Measurements from ENCODE around the gene CDKN2AIPNL. TPM values are rescaled to one million over a fixed set of nuclear protein-coding genes. Genes with fewer than 3 reads are reported as not detected.
"Not testable (repeated sequence)": the region's sequence is repeated elsewhere in the genome, so short reads cannot be mapped to it uniquely, and the experiment has no call there.

CDKN2AIPNL gene
- total RNA-seq, 2 donors from 2014 or later: 51.8 to 62.0 TPM

DNA sequence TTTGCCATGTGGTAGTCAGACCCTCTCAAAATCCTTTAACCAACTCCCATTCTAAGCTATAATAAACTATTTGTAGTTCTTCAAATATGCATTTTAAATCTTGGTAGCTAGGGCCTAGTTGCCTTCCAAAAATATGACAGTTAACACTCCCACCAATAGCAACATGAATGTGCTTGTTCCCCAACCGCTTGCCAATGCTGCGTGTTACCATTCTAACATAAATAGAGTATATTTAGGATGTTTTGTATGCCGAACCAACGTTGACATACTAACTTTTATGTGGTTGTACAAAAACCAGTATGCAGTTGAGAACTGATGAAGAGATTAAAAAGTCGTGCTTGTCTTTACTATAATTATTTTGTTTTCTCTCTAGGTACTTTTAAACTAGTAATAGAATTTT is 31.3 kb downstream of the CDKN2AIPNL start:
- H3K4me1 ChIP-seq (ENCODE audit: control insufficient read depth, insufficient read depth, low read length): no peaks in the 10 kb centered on the region
- TF ChIP-seq, protein P1, sequence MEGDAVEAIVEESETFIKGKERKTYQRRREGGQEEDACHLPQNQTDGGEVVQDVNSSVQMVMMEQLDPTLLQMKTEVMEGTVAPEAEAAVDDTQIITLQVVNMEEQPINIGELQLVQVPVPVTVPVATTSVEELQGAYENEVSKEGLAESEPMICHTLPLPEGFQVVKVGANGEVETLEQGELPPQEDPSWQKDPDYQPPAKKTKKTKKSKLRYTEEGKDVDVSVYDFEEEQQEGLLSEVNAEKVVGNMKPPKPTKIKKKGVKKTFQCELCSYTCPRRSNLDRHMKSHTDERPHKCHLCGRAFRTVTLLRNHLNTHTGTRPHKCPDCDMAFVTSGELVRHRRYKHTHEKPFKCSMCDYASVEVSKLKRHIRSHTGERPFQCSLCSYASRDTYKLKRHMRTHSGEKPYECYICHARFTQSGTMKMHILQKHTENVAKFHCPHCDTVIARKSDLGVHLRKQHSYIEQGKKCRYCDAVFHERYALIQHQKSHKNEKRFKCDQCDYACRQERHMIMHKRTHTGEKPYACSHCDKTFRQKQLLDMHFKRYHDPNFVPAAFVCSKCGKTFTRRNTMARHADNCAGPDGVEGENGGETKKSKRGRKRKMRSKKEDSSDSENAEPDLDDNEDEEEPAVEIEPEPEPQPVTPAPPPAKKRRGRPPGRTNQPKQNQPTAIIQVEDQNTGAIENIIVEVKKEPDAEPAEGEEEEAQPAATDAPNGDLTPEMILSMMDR (conservative IDR thresholded peaks at IDR 0.05): no peak
- H3K9ac ChIP-seq (ENCODE audit: extremely low read depth, low read length, poor library complexity, severe bottlenecking): no peak overlapping the region
- H3K27me3 Mint-ChIP-seq (ENCODE audit: insufficient read depth): no peaks in the 10 kb centered on the region
- H3K36me3 Mint-ChIP-seq (ENCODE audit: low read depth): peaks cover 67% of the 10 kb centered on the region
- peaks cover 88% of the 10 kb centered on the region for H3K36me3 ChIP-seq (ENCODE audit: control insufficient read depth, insufficient read depth, low read length)
- H3K9me3 Mint-ChIP-seq: no peaks in the 10 kb centered on the region
- WGBS, 2 experiments (ENCODE audit: insufficient coverage in 1 of 2, insufficient read length in 1 of 2): 87% methylated on average over 5 of the region's 5 CpGs; no CpG with 5 or more reads in 1 of the 2 experiments
- H3K27ac ChIP-seq (ENCODE audit: low read depth, low read length): no peak overlapping the region
- H3K9me3 ChIP-seq (ENCODE audit: control insufficient read depth, low read length): no peaks in the 10 kb centered on the region
- no peak for DNase-seq
- H3K4me3 ChIP-seq (ENCODE audit: low read length): no peak overlapping the region
- no peaks in the 10 kb centered on the region for H3K27me3 ChIP-seq (ENCODE audit: control insufficient read depth, insufficient read depth, low read length, poor library complexity, severe bottlenecking)
- no peaks in the 10 kb centered on the region for H3K4me1 Mint-ChIP-seq
- H3K27ac Mint-ChIP-seq: no peak overlapping the region
- no peak overlapping the region for H3K4me3 Mint-ChIP-seq

DNA sequence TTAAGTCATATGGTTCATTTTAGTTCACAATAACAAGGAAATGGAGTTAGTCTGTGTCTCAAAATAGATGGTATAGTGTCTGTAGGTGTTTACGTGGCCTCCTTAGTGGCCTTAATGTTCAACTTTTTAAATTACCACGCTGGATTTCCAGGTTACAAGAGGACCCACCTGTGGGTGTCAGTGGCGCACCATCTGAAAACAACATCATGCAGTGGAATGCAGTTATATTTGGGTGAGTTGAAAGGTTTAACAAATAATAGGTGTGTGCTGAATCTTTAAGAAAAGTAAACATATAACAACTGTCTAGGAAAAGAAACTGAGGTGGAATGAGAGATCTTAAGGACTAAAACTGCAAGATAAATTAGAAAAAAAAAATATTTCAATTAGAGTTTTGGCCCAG is 37.4 kb downstream of the CDKN2AIPNL start:
- 87 to 90% methylated on average over 3 of the region's 3 CpGs for WGBS, 2 experiments (ENCODE audit: insufficient coverage in 1 of 2, insufficient read length in 1 of 2)
- Histone ChIP-seq H3K4me3 (ENCODE audit: low read length) (no peak overlapping the region), H3K4me1 (ENCODE audit: control insufficient read depth, insufficient read depth, low read length) (peaks cover 3% of the 10 kb centered on the region), H3K27ac (ENCODE audit: low read depth, low read length) (no peak overlapping the region), H3K9me3 (ENCODE audit: control insufficient read depth, low read length) (no peaks in the 10 kb centered on the region), H3K9ac (ENCODE audit: extremely low read depth, low read length, poor library complexity, severe bottlenecking) (no peak overlapping the region), H3K27me3 (ENCODE audit: control insufficient read depth, insufficient read depth, low read length, poor library complexity, severe bottlenecking) (no peaks in the 10 kb centered on the region), H3K36me3 (ENCODE audit: control insufficient read depth, insufficient read depth, low read length) (peaks cover 48% of the 10 kb centered on the region)
- Mint-ChIP-seq H3K27me3 (ENCODE audit: insufficient read depth) (no peaks in the 10 kb centered on the region), H3K36me3 (ENCODE audit: low read depth) (peaks cover 39% of the 10 kb centered on the region), H3K4me1 (peaks cover 12% of the 10 kb centered on the region), H3K27ac (no peak overlapping the region), H3K4me3 (no peak overlapping the region), H3K9me3 (no peaks in the 10 kb centered on the region)
- no peak for DNase-seq
- TF ChIP-seq, protein P1 (conservative IDR thresholded peaks at IDR 0.05): peak; percentile 44

DNA sequence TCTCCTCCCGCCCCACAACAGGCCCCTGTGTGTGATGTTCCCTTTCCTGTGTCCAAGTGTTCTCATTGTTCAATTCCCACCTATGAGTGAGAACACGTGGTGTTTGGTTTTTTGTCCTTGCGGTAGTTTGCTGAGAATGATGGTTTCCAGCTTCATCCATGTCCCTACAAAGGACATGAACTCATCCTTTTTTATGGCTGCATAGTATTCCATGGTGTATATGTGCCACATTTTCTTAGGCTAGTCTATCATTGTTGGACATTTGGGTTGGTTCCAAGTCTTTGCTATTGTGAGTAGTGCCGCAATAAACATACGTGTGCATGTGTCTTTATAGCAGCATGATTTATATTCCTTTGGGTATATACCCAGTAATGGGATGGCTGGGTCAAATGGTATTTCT is 38.0 kb downstream of the CDKN2AIPNL start:
- Mint-ChIP-seq H3K4me1 (peaks cover 12% of the 10 kb centered on the region), H3K36me3 (ENCODE audit: low read depth) (peaks cover 36% of the 10 kb centered on the region), H3K4me3 (peak overlapping the region; percentile 99)
- H3K9ac ChIP-seq (ENCODE audit: extremely low read depth, low read length, poor library complexity, severe bottlenecking); H3K27me3 ChIP-seq (ENCODE audit: control insufficient read depth, insufficient read depth, low read length, poor library complexity, severe bottlenecking); H3K9me3 ChIP-seq (ENCODE audit: control insufficient read depth, low read length); H3K4me3 ChIP-seq (ENCODE audit: low read length); H3K27ac Mint-ChIP-seq; DNase-seq; H3K27me3 Mint-ChIP-seq (ENCODE audit: insufficient read depth); H3K9me3 Mint-ChIP-seq; H3K4me1 ChIP-seq (ENCODE audit: control insufficient read depth, insufficient read depth, low read length); H3K27ac ChIP-seq (ENCODE audit: low read depth, low read length): not testable (repeated sequence)
- H3K36me3 ChIP-seq (ENCODE audit: control insufficient read depth, insufficient read depth, low read length): peaks cover 42% of the 10 kb centered on the region
- 100% methylated on average over 1 of the region's 5 CpGs; no CpG with 5 or more reads in 1 of the 2 experiments for WGBS, 2 experiments (ENCODE audit: insufficient coverage in 1 of 2, insufficient read length in 1 of 2)

DNA sequence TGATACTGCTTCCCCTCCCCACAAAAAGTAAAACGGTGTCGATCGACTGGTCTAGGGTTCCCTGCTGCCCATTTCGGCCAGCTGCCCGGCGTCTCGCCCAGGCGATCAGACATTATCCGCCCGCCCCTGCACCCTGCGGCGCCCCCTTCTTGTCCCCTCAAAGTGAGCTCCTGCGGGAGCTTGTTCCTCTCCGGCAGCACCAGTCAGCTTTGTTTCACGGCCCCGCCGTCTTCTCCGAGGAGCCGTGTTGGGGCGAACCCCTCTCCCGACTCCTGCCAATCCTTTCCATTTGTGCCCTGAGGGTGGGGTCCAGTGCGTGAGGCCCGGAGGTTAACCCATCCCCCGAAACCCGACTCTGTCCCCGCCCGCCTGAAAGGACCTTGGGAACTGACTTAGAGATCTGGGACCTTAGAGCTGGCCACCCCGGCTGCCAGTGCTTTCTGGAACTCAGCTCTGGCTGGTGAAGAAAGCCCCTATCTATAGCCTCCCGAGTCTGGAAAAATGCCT is 39.8 kb downstream of the CDKN2AIPNL start:
- Mint-ChIP-seq H3K4me1 (peaks cover 14% of the 10 kb centered on the region), H3K9me3 (peaks cover 11% of the 10 kb centered on the region), H3K27me3 (ENCODE audit: insufficient read depth) (peaks cover 2% of the 10 kb centered on the region), H3K4me3 (peak overlapping the region; percentile 99), H3K27ac (peak overlapping the region; percentile 99), H3K36me3 (ENCODE audit: low read depth) (peaks cover 33% of the 10 kb centered on the region)
- peak overlapping the region; percentile 100 for H3K27ac ChIP-seq (ENCODE audit: low read depth, low read length)
- TF ChIP-seq, protein P1 (conservative IDR thresholded peaks at IDR 0.05): no peak
- DNase-seq: peak; percentile 87
- peaks cover 11% of the 10 kb centered on the region for H3K9me3 ChIP-seq (ENCODE audit: control insufficient read depth, low read length)
- WGBS, 2 experiments (ENCODE audit: insufficient coverage in 1 of 2, insufficient read length in 1 of 2): 0% methylated on average over 19 to 29 of the region's 29 CpGs
- H3K4me1 ChIP-seq (ENCODE audit: control insufficient read depth, insufficient read depth, low read length): peaks cover 3% of the 10 kb centered on the region
- no peaks in the 10 kb centered on the region for H3K27me3 ChIP-seq (ENCODE audit: control insufficient read depth, insufficient read depth, low read length, poor library complexity, severe bottlenecking)
- peak overlapping the region; percentile 98 for H3K9ac ChIP-seq (ENCODE audit: extremely low read depth, low read length, poor library complexity, severe bottlenecking)
- peaks cover 32% of the 10 kb centered on the region for H3K36me3 ChIP-seq (ENCODE audit: control insufficient read depth, insufficient read depth, low read length)
- H3K4me3 ChIP-seq (ENCODE audit: low read length): peak overlapping the region; percentile 98
